GM21717 (cell line): Measurements from ENCODE around the gene AMIGO2.
"Not testable (repeated sequence)": the region's sequence is repeated elsewhere in the genome, so short reads cannot be mapped to it uniquely, and the experiment has no call there.

Experiments
- ATAC-seq: cut with Tn5 transposase; IDR thresholded peaks from one replicate; pipeline ENCODE4 v1.9.1; 2021; ENCODE audit warnings: mild to moderate bottlenecking, moderate library complexity; ENCODE audit not compliant: unreplicated experiment

AMIGO2 gene

DNA sequence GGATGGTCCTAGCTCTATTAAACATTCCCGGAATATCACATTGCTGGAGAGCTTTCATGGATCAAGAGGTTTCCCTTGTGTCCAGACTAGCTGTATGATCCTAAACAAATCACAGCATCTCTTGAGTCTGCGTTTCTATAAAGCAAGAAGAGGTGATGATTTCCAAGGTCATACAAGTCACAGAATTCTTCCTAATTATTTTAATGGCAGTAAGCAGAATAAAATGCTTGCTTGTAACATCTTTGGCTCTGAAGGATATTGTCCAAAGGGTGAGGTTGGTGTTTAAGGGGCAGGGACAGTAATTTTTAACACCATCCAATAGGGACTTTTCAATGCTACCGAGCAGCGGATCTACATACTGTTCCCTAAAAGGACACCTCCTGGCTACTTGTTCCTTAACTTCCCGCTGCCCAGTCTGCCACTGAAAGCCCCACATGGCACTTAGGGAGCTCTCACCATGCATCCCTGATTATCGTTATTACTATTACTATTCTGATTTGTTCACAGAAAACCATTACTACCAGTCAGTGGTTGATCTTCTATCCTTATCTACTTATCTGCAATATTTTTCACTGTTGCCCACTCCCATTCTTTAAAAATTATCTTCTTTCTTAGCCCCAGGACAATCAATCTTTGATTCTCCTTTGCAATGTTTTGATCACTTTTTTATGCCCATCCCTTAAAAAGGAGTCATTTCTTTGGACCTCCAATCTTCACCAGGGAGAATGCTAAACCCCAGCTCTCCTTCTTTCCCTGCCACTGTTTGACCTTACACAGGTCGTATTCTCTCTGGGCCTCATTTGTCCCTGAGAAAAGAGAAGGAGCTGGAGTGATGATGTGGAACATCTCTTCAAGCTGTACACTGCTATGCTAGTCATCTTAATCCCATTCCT, 4.3 kb downstream of the AMIGO2 start:
- ATAC-seq: no peak

DNA sequence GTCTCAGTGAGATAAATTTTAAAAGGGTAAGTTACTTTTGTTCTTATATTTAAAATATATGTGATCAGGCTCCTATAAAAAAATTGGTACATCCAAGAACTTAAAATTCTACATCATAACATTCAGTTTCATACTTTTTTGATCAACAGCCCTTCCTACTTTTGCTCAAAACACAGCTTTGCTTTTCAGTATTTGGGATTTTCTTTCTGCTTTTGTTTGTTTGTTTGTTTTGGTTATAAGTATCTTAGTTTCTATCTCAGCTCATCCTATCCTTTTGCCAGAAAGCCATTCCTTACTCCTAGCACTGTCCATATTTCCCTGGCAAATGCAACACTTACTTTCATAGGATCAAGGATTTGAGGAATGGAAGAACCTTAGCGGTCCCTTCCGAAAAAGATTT, 5.0 kb downstream of the AMIGO2 start:
- no peak for ATAC-seq

DNA sequence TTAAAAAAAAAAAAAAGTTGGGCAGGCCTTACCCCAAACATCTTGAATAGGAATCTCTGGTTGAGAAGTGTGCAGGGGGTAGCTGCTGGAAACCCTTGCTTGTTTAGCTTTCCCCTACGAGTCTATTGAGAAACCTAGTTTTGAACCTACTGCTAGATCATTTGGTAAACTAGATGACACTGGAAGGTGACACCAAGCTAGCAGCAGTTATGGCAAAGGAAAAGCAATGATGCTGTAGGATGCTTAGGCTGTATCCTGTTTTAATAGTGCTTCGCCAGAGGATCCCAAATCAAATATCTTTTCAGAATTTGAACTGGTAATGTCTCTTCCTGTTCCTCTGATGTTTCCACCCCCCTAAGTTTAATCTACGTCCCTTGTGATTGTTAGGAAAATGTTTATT, 5.8 kb downstream of the AMIGO2 start:
- no peak for ATAC-seq

DNA sequence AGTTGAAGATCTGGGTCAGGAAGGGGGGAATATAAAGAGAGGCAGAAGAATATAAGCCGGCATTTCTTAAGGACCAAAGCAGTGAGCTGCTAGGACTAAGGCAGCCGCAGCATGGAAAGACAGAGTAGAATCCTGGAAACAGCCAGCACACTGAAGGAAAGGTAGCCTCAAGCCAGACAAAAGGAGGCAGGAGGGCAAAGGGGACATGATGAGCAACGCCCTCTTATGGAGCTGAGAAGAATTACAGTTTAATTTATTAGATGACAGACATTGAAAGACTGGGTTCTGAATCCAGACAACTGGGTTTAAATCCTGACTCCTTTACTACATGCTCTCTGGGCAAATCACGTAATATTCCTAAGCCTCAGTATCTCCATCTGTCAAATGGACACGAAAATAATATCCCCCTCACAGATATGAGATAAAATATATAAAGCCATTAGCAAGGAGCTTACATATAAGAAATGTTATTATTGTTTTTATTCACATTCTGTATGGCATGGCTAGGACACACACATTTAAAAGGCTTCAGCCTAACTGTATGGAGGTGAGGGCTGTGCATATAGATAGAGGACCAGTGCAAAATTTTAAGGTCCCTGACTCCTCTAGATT, 8.4 kb downstream of the AMIGO2 start:
- no peak for ATAC-seq

DNA sequence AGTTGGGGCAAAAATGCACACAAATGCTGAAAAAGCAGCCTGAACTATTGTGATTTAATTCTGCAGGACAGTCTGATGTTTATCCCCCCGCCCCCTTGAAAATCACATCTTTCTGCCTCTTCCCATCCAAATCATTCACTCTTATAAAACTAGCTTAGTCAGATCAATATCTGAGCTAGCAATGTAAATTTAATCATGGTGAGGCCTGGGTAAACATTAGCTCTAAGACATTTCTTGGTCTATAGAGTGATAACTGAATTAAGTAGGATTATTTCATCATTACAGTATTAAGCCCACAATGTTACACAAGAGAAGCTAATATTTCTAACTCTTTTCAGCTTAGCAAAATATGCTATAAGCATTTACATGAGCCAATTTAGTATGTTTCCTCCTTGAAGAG, 9.4 kb downstream of the AMIGO2 start:
- ATAC-seq: no peak

DNA sequence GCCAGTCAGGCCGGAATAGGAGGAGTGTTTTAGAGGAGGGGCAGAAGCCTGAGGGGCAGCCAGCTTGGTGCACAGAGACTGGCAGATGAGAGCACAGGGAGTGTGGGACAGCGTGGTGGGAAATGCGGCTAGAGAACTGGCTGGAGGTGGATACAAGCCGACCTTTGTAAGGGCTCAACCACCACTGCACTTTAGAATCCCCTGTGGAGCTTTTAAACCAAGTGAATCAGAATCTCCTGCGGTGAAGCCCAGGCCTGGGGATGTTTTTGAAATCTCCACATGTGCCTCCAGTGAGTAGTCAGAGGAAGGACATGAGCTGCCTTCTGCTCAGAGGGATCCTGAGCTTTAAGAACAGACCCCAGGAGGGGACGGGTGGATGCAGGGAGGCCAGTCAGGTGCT, 11.2 kb downstream of the AMIGO2 start:
- ATAC-seq: no peak

DNA sequence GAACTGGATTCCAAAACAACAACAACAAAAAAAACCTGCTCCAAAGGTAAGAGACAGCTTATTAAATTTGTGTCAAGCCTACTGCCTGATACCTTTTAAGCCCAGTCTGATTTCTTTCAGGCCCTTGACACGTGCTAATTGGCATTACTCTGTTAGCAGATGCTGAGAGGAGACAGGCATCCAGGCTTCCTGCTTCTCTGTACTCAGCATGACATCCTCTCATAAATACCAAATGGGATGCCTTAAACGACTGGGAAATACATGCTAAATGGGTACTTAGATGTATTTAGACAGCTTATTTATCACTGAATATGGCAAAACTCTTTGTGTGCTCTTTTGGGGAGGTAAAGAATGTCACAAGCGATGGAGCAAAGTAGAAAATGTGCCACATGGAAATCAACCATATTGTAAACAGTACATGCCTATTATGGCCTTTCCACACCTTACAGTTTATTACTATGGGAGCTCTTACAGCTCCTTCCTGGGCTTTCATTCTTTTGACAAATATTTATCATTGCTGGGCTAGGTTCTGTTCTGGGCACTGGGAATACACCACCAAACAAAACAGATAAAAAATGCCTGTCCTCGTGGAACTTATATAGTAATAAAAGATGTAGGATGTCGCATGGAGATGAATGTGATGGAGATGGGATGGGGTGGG, 11.9 kb downstream of the AMIGO2 start:
- ATAC-seq: no peak

DNA sequence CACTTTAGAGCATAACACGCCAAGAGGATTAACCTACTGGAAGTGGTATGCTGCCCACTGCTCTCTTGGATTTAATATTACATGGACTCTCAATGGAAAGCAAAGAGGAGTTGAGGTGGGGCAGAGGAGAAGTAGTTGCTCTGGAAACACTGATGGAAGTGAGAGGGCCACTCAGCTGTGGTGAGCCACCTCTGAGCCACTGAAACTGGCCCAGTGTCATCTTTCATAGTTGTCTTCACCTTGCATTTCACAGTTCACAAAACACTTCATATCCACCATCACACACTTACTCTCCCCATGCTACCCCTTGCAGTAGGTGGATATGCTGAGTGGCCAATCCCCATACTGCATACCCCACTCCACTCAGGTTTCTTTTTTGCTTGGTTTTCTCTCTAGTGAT, 12.6 kb downstream of the AMIGO2 start:
- ATAC-seq: no peak

DNA sequence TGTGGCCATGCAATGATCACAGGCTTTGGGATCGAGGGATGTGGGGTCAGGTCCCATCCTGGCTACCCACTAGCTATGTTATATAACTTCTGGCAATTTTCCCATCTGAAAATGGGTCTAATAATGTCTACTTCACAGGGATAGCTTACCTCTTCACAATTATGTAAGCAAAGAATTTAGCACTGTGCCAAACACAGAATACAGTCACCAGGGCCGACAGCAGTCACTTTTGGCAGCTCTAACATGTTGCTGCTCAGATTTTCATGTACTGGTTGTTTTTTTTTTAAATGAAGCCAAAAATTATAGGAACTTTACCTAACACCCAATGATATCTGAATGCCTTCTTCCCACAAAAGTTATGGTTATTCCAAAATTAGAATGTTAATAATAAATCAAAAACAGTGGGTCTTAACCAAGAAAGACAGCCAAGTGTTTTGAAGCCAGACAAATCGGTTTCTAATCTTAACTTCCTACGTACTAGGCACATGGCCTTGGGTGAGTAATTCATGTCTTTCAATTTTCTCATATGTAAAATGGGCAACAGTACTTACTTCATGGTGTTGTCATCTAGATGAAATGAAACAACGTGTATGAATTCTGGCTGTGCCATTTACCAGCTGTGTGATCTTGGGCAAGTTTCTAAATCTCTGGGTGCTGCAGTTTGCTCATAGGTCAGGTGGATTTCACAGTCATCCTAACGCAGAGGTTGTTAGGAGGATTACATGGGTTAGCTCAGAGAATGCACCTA, 13.3 kb downstream of the AMIGO2 start:
- ATAC-seq: no peak

DNA sequence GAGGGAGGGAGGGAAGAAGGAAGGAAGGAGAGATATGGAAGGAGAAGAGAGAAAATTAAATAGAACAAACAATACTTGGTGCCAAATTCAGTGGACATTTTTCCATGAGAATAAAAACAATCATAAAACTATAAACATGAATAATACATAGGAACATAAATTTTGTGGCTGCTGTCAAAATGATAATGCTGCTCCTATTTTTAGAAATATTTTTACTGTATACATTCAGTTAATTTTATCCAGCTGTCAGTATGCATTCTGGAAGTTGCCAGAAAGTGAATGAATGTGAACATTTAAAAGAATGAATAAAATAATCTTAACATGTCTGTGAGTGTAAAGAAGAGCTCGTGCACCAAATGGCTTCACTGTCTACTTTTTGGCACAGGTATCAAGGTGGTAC, 14.2 kb downstream of the AMIGO2 start:
- no peak for ATAC-seq

DNA sequence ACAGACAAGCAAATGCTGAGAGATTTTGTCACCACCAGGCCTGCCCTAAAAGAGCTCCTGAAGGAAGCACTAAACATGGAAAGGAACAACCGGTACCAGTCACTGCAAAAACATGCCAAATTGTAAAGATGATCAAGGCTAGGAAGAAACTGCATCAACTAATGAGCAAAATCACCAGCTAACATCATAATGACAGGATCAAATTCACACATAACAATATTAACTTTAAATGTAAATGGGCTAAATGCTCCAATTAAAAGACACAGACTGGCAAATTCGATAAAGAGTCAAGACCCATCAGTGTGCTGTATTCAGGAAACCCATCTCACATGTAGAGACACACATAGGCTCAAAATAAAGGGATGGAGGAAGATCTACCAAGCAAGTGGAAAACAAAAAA, 21.1 kb downstream of the AMIGO2 start:
- ATAC-seq: not testable (repeated sequence)

DNA sequence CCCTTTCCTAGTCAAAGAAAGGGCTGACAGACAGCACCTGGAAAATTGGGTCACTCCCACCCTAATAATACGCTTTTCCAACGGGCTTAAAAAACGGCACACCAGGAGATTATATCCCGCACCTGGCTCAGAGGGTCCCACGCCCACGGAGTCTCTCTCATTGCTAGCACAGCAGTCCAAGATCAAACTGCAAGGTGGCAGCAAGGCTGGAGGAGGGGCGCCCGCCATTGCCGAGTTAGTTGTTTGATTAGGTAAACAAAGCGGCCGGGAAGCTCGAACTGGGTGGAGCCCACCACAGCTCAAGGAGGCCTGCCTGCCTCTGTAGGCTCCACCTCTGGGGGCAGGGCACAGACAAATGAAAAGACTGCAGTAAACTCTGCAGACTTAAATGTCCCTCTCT, 22.8 kb downstream of the AMIGO2 start:
- not testable (repeated sequence) for ATAC-seq

DNA sequence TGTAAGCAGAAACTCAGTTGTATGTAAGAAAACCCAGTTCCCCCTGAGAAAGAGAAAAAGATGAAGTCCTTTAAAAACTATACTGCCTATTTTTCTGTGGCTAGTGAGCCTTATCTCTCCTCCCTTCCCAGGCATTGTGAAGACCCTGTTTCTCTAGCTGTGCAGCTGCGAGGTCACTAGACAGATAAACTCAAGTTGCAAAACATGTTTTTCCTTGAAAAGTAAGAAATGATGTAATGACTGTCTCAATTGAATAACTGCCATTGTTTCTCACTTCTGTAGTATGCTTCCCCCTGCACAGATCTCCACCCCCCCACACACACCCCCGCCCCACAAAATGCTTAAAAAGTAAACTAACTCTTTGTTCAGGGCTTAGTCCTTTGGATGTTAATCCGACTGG, 23.9 kb downstream of the AMIGO2 start:
- ATAC-seq: not testable (repeated sequence)

DNA sequence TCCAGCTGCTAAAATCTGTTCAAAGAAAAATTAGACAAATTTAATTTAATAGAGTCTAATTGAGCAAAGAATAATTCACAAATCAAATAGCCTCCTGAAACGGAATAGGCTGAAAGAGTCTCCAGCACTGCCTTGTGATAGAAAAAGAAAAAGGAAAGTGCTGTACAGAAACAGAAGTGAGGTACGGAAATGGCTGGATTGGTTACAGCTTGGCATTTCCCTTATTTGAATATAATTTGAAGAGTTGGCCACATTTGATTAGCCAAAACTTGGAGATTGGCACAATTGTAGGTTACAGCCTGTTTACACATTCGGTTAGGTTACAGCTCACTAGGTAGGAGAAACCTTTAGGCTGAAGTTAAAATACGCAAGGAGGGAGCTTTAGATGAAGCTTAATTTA, 25.1 kb downstream of the AMIGO2 start:
- ATAC-seq: no peak

DNA sequence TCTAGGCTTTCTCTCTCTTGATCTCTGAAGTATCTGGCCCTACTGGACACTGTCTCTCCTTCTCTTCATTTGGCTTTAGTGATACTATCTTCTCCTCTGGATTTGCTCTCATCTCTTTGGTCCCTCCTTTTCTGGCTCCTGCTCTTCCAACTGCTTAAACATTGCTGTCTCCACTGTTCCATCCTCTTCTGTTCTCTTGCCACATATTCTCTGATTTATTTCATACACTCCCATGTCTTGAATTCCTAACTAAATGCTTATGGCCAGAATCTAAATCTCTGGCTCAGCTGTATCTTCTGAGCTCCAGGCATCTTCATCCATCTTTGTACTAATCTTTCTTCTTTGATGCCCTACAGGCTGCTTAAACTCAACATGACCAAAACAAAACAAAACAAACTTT, 25.8 kb downstream of the AMIGO2 start:
- no peak for ATAC-seq

DNA sequence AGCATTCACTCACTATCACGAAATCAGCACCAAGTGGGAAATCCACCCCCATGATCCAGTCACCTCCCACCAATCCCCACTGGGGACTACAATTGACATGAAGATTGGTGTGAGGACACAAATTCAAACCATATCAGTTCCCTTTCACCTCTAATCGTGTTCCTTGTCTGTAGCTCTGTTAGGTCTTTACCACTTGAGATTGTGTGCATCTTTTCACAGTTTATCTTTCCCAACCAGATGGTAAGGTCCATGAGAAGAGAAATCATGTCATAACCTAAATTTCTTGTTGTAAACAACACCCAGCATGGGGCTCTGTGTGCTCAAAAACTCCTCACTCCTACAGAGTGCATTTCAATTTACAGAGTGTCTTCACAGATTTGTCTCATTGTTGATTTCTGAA, 27.5 kb downstream of the AMIGO2 start:
- no peak for ATAC-seq

DNA sequence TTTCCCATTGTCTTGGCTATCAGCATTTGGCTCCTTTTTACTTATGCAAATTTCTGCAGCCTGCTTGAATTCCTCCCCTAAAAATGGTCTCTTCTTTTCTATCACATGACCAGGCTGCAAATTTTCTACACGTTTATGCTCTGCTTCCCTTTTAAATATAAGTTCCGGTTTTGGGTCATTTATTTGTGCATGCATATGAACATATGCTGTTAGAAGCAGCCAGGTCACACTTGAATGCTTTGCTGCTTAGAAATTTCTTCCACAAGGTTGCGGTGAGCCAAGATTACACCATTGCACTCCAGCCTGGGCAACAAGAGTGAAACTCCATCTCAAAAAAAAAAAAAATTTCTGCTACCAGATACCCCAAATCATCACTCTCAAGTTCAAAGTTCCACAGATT, 28.5 kb downstream of the AMIGO2 start:
- not testable (repeated sequence) for ATAC-seq

DNA sequence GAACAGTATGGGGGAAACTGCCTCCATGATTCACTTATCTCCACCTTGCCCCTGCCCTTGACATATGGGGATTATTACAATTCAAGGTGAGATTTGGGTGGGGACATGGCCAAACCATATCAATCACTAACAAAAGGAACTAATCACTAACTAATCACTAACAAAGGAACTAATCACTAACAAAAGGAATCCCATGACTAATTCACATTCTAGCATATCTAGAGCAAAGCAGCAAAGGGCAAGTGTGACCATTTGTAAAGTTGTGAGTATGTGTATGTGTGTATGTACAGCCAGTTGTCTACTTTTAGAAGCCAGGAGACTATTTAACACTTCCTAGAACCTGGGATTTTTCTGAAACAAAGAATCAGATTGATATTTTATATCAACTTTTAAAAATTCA, 31.2 kb downstream of the AMIGO2 start:
- no peak for ATAC-seq

DNA sequence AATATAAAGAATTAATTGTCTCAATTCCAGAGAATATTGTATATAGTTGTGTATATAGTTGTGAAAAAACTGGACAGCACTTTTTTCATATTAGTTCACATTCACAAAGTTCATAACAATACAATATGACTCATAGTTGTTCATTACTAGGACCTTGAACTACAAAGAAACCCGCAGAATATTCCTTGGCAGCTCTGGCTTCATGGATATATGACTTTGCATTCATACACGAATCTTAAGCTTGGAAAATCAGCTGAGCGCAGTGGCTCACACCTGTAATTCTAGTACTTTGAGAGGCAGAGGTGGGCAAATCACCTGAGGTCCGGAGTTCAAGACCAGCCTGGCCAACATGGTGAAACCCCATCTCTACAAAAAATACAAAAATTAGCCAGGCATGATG, 38.4 kb downstream of the AMIGO2 start:
- ATAC-seq: no peak

DNA sequence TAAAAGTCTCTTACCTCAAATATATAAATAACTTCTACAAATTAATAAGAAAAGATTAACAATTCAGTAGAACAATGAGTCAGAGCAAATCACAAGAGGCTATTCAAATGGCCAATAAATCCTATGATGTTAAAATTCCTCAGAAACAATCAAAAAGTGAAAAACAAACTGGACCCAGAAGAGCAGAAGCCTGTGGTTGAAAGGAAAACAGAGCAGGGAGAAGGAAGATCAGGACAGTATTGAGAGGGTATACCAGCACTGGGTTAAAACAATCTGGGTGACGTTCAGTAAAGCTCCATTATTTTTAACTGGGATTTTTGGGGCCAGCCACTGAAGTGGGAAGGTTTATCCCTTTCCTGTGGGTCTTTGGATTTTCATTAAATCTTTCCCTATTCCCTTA, 40.0 kb downstream of the AMIGO2 start:
- no peak for ATAC-seq

DNA sequence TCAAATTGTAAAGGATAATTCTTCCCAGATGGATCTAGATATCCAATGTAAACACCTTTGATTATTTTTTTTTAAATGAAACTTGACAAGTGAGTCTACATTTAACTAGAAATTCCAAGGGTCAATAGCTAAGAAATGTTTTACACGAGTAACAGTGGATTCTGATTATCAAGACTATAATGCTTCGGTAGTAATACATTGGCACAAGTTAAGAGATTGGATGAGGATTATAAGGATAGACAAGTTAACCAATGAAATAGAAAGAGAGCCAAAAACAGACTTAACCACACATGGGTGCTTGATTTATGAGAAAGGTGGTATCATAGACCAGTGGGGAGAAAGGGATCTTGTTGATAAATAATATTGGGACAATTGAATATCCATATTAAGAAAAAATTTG, 40.7 kb downstream of the AMIGO2 start:
- no peak for ATAC-seq
